B cell (primary cell): ENCODE results near the gene PELI2. TPM values are rescaled to one million over a fixed set of nuclear protein-coding genes. Genes with fewer than 3 reads are reported as not detected.

Experiments used
- ATAC-seq: fragments of 200-7000 bp; cut with Tn5 transposase; one replicate; pipeline ENCODE4 v1.10.0; 2021; ENCODE audit warnings: low read depth, mild to moderate bottlenecking, moderate number of reproducible peaks, moderate library complexity
- CTCF ChIA-PET: fragments of 350-600 bp; sonication (Branson Sonifier 250); formaldehyde crosslinking; loops from one replicate; lab custom pipeline; 2021; ENCODE audit warnings: antibody characterized with exemption, inconsistent platforms; lab: Charles Lee
- POLR2A ChIA-PET: fragments of 350-600 bp; sonication (Branson Sonifier 250); formaldehyde crosslinking; loops from one replicate; lab custom pipeline; 2021; ENCODE audit warnings: antibody characterized with exemption; lab: Charles Lee
- DNase-seq: peaks from one replicate; pipeline ENCODE4 v3.0.0; 2013
- H2AFZ ChIP-seq: 2 replicates; pipeline ENCODE4 v1.6.1; 2012; ENCODE audit warnings: mild to moderate bottlenecking, low read depth, low read length; ENCODE audit not compliant: insufficient read depth, poor library complexity, severe bottlenecking
- H3K27ac ChIP-seq, 2 donors: 1 replicate in 1 of 2; 2 replicates in 1 of 2; pipeline ENCODE4 v1.5.1; 2012 to 2013; ENCODE audit warnings: low read length in 2 of 2, mild to moderate bottlenecking in 2 of 2, moderate library complexity in 1 of 2
- H3K27me3 ChIP-seq, 4 experiments: fragments of 200-600 bp in 1 of 4; sonication (generic) in 1 of 4; replicated peaks in 1 of 4; 1 replicate in 2 of 4; 2 replicates in 2 of 4; pipeline versions ENCODE4 v1.6.1 to v1.7.0; 2013 to 2016; ENCODE audit warnings: low read length in 3 of 4, mild to moderate bottlenecking in 2 of 4, mixed read lengths in 1 of 4, moderate library complexity in 1 of 4; ENCODE audit not compliant: insufficient read depth in 4 of 4, control insufficient read depth in 3 of 4; ENCODE audit errors: control extremely low read depth in 1 of 4
- H3K36me3 ChIP-seq, 2 experiments: replicated peaks in 1 of 2; 1 replicate in 1 of 2; 2 replicates in 1 of 2; pipeline versions ENCODE4 v1.6.1 to v1.7.1; 2013; ENCODE audit warnings: low read length in 1 of 2; ENCODE audit not compliant: insufficient read depth in 2 of 2, control insufficient read depth in 1 of 2; ENCODE audit errors: control extremely low read depth in 1 of 2, extremely low read depth in 1 of 2
- H3K4me1 ChIP-seq, 2 donors: fragments of 200-600 bp in 1 of 2; sonication (generic) in 1 of 2; 1 replicate in 1 of 2; 2 replicates in 1 of 2; pipeline versions ENCODE4 v1.5.1 to v1.6.1; 2013 to 2017; ENCODE audit warnings: low read length in 2 of 2; ENCODE audit not compliant: control insufficient read depth in 2 of 2, insufficient read depth in 2 of 2
- H3K4me2 ChIP-seq: replicated peaks from 2 replicates; pipeline ENCODE3; 2012; ENCODE audit warnings: mild to moderate bottlenecking, low read depth, low read length; ENCODE audit not compliant: poor library complexity, severe bottlenecking
- H3K4me3 ChIP-seq, 5 experiments: fragments of 200-600 bp in 1 of 5; sonication (generic) in 1 of 5; 1 replicate in 3 of 5; 2 replicates in 2 of 5; pipeline versions ENCODE4 v1.5.1 to v1.7.0; 2011 to 2016; ENCODE audit warnings: low read length in 4 of 5, mild to moderate bottlenecking in 4 of 5, low read depth in 2 of 5, control low read depth in 1 of 5, moderate library complexity in 1 of 5; ENCODE audit not compliant: insufficient read depth in 1 of 5; ENCODE audit errors: control extremely low read depth in 1 of 5, extremely low read depth in 1 of 5
- H3K79me2 ChIP-seq: fragments of 200-600 bp; sonication (generic); one replicate; pipeline ENCODE4 v1.6.0; 2016; ENCODE audit warnings: low read length; ENCODE audit not compliant: control insufficient read depth, insufficient read depth
- H3K9ac ChIP-seq: fragments of 200-600 bp; sonication (generic); 2 replicates; pipeline ENCODE4 v1.6.1; 2017; ENCODE audit warnings: mild to moderate bottlenecking, low read length, moderate library complexity
- H3K9me3 ChIP-seq, 3 donors: one replicate each; pipeline versions ENCODE4 v1.6.1 to v1.7.1; 2013; ENCODE audit warnings: low read length in 2 of 3; ENCODE audit not compliant: control insufficient read depth in 2 of 3, insufficient read depth in 1 of 3; ENCODE audit errors: control extremely low read depth in 1 of 3
- H4K20me1 ChIP-seq: 2 replicates; pipeline ENCODE4 v1.6.0; 2012; ENCODE audit warnings: mild to moderate bottlenecking, low read length; ENCODE audit not compliant: insufficient read depth, control insufficient read depth, poor library complexity, severe bottlenecking
- H3K27ac Mint-ChIP-seq: one replicate; pipeline ENCODE4 v1.8.0; 2021; ENCODE audit warnings: mixed read lengths
- H3K27me3 Mint-ChIP-seq: one replicate; pipeline ENCODE4 v1.8.0; 2021; ENCODE audit warnings: mixed read lengths
- H3K4me1 Mint-ChIP-seq: one replicate; pipeline ENCODE4 v1.8.0; 2021; ENCODE audit warnings: mixed read lengths
- H3K4me3 Mint-ChIP-seq: one replicate; pipeline ENCODE4 v1.8.0; 2021; ENCODE audit warnings: mixed read lengths
- H3K9me3 Mint-ChIP-seq: one replicate; pipeline ENCODE4 v1.8.0; 2022; ENCODE audit warnings: mixed read lengths; ENCODE audit not compliant: insufficient read depth
- CTCF ChIP-seq: fragments of 200-600 bp; IDR thresholded peaks from one replicate; pipeline ENCODE4 v1.8.0; 2022; ENCODE audit warnings: antibody characterized with exemption, mild to moderate bottlenecking
- EZH2 ChIP-seq: IDR thresholded peaks from 2 replicates; pipeline ENCODE4 v1.6.1; 2012; ENCODE audit warnings: borderline replicate concordance, low read depth, mild to moderate bottlenecking, moderate library complexity, low read length; ENCODE audit not compliant: insufficient read depth, poor library complexity, severe bottlenecking
- WGBS: methylation state at CpG from one replicate; pipeline ENCODE4 v1.1.5; 2013; ENCODE audit warnings: missing lambda C conversion rate; ENCODE audit not compliant: insufficient coverage; 5-methylcytosine and 5-hydroxymethylcytosine counted together
- intact Hi-C: fragments of 100-400 bp; cut with micrococcal nuclease; formaldehyde crosslinking; loops from one replicate; pipeline ENCODE4 v1.10.0; 2022
- polyA plus RNA-seq: library from polyadenylated mRNA; depleted of rRNA; stranded (reverse); fragments of >200 nt; gene quantifications from 2 replicates; pipeline ENCODE4 v1.2.3, GENCODE V29; 2012
- total RNA-seq, 2 donors: library from RNA; stranded (reverse); fragments of 120-200 nt in 1 of 2; gene quantifications; 1 replicate in 1 of 2; 2 replicates in 1 of 2; pipeline versions ENCODE4 v1.2.3 to v1.2.4, GENCODE V29; 2013 to 2022

Gene PELI2
- total and polyA plus RNA-seq, 2 donors (not counting 1 experiment from before 2014, with no cell fraction given): 5.7 to 13.4 TPM

DNA sequence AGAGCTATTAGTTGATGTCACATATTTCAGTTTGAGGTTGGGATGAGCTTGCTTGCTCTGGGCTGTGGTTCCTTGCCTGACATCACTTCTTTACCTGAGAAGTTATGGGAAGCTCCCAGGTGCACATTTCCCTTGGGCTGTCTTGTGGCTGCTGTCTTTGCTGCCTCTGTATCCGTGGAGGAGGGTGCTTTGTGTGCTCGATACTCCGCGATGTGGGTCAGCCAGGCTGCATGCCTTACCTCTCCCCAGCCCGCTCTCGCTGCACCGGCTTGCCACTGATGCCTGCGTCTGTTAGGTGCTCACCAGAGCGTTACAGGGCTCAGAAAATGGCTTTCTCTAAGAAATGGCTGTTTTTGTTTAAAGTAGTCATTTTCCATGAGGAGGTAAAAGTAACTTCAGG is 19.6 kb downstream of the PELI2 start:
- Histone ChIP-seq H3K27me3 (no peaks in the 10 kb centered on the region), H4K20me1 (peaks cover 34% of the 10 kb centered on the region), H3K4me3 (no peak overlapping the region), H3K27ac (no peak overlapping the region), H3K4me2 (no peak overlapping the region), H3K79me2 (peaks cover 89% of the 10 kb centered on the region), H3K4me1 (no peaks in the 10 kb centered on the region), H3K36me3 (no peaks in the 10 kb centered on the region), H3K9ac (no peak overlapping the region), H2AFZ (no peak overlapping the region), H3K9me3 (no peaks in the 10 kb centered on the region)
- Mint-ChIP-seq H3K4me1 (peaks cover 29% of the 10 kb centered on the region), H3K9me3 (no peaks in the 10 kb centered on the region), H3K4me3 (no peak overlapping the region), H3K27ac (no peak overlapping the region), H3K27me3 (peaks cover 10% of the 10 kb centered on the region)
- ATAC-seq: no peak
- ChIA-PET POLR2A (no interaction called here), CTCF (interaction anchor here (0.8 kb wide), 1 partner anchor 115 kb away, joined by 3 read pairs; no protein-coding TSS in a partner anchor)
- intact Hi-C loops: loop anchor here (10.0 kb wide), 1 partner anchor 47 kb away; no protein-coding TSS in a partner anchor
- no peak for DNase-seq
- no peak for TF ChIP-seq CTCF
- no peak for TF ChIP-seq EZH2
- 89% methylated on average over 9 of the region's 9 CpGs for WGBS

- intact Hi-C loops: loop anchor here (10.0 kb wide), 1 partner anchor 46 kb away; no protein-coding TSS in a partner anchor
- no peak overlapping the region for H3K9ac ChIP-seq
- peaks cover 91% of the 10 kb centered on the region for H3K79me2 ChIP-seq
- POLR2A ChIA-PET: no interaction called here
- no peak overlapping the region for H3K4me2 ChIP-seq
- no peak overlapping the region for H3K27ac ChIP-seq
- no peaks in the 10 kb centered on the region for H3K9me3 Mint-ChIP-seq
- CTCF ChIA-PET: no interaction called here
- H3K9me3 ChIP-seq: no peaks in the 10 kb centered on the region
- no peaks in the 10 kb centered on the region for H3K4me1 ChIP-seq
- H3K4me3 ChIP-seq: no peak overlapping the region
- no peak overlapping the region for H3K27ac Mint-ChIP-seq
- no peak overlapping the region for H3K4me3 Mint-ChIP-seq
- WGBS: no CpG with 5 or more reads among the region's 2 CpGs
- H2AFZ ChIP-seq: no peak overlapping the region
- H3K27me3 ChIP-seq: no peaks in the 10 kb centered on the region
- no peak for DNase-seq
- no peak for ATAC-seq
- TF ChIP-seq CTCF (no peak), EZH2 (no peak)
- peaks cover 33% of the 10 kb centered on the region for H4K20me1 ChIP-seq
- peaks cover 26% of the 10 kb centered on the region for H3K4me1 Mint-ChIP-seq
- peaks cover 10% of the 10 kb centered on the region for H3K27me3 Mint-ChIP-seq
- H3K36me3 ChIP-seq: no peaks in the 10 kb centered on the region
Measured at GRCh38 chr14:56138928-56139327, 20.7 kb downstream of the PELI2 start.
